ENCODE measurements around the gene TPCN1.

The TPCN1 gene

GRCh38 chr12:113347107-113347506 is 125.8 kb downstream of the TPCN1 start:
- no peak for ATAC-seq

- ATAC-seq: no peak
These were observed 126.6 kb downstream of the TPCN1 start for GRCh38 chr12:113347892-113348291.

Measured in activated CD4-positive, CD25-positive, alpha-beta regulatory T cell treated with anti-CD3 and anti-CD28 coated beads, Interleukin-2, amount 50 U/mL, for 24 hours (primary cell).